HL-60 (cell line): ENCODE data around the gene UPP2.

Experiments used
- GABPA ChIP-seq: IDR thresholded peaks from 2 replicates; pipeline ENCODE4 v1.6.1; 2012; ENCODE audit warnings: low read depth
- POLR2AphosphoS5 ChIP-seq: IDR thresholded peaks from 2 replicates; pipeline ENCODE4 v1.6.1; 2012; ENCODE audit warnings: low read depth
- REST ChIP-seq: IDR thresholded peaks from 2 replicates; pipeline ENCODE4 v1.6.1; 2012; ENCODE audit warnings: low read depth; ENCODE audit not compliant: insufficient replicate concordance
- SPI1 ChIP-seq: IDR thresholded peaks from 2 replicates; pipeline ENCODE4 v1.6.1; 2012; ENCODE audit warnings: low read depth, mild to moderate bottlenecking, borderline replicate concordance
- TF ChIP-seq, protein P1 (sequence below): IDR thresholded peaks from one replicate; pipeline ENCODE4 v1.5.1; 2011; ENCODE audit warnings: low read length, control low read depth, inconsistent platforms; ENCODE audit not compliant: insufficient read depth

DNA sequence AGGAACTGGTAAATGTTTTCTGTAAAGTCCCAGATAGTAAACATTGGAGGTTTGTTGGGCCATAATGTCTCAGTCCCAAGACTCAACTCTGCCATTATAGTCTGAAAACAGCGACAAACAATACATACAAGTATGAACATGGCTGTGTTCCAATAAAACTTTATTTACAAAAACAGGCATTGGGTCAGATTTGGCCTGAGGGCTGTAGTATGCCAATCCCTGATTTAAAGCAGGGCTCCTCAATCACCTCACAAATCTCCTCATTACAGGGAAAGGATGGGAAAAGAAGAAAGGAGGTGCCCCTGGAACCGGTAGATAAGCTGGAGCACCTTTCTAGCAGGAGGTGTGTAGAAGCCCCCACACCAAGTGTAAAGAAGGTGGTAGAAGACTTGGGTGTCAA, 48.9 kb upstream of the UPP2 start:
- TF ChIP-seq POLR2AphosphoS5 (no peak), SPI1 (no peak), GABPA (no peak), REST (no peak)
- TF ChIP-seq, protein P1, sequence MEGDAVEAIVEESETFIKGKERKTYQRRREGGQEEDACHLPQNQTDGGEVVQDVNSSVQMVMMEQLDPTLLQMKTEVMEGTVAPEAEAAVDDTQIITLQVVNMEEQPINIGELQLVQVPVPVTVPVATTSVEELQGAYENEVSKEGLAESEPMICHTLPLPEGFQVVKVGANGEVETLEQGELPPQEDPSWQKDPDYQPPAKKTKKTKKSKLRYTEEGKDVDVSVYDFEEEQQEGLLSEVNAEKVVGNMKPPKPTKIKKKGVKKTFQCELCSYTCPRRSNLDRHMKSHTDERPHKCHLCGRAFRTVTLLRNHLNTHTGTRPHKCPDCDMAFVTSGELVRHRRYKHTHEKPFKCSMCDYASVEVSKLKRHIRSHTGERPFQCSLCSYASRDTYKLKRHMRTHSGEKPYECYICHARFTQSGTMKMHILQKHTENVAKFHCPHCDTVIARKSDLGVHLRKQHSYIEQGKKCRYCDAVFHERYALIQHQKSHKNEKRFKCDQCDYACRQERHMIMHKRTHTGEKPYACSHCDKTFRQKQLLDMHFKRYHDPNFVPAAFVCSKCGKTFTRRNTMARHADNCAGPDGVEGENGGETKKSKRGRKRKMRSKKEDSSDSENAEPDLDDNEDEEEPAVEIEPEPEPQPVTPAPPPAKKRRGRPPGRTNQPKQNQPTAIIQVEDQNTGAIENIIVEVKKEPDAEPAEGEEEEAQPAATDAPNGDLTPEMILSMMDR: no peak
